Measurements from ENCODE around the gene ALDH3A1. TPM values are rescaled to one million over a fixed set of nuclear protein-coding genes. Genes with fewer than 3 reads are reported as not detected.
A peak's percentile ranks its signal among the peaks of the same experiment; 100 is the strongest.

The ALDH3A1 gene
- total RNA-seq, 1 donor from 2014 or later = 1.5 TPM

DNA sequence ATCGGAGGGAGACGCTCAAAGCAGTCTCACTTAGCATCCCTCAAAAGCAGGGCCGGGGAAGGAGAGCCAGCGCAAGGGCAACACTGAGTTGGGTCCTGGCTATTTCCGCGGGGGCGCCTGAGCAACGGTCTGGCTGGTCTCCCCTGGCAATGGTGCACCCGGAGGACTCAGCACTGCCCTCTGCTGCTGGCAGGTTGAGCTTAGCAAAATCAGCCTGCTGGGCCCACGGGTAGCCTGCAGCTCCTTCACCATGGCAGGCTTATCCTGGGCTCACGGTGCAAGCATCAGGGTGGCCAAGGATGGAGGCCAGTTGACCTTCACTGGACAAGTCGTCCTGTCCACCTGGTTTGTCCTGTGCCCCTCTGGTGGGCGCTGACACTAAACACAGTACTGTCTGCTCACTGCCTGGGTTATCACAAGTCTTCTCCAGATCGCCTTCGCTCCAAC lies 14.4 kb upstream of the ALDH3A1 start:
- DNase-seq (ENCODE audit: low spot score) (peak; percentile 67), ATAC-seq (peak; percentile 77)

DNA sequence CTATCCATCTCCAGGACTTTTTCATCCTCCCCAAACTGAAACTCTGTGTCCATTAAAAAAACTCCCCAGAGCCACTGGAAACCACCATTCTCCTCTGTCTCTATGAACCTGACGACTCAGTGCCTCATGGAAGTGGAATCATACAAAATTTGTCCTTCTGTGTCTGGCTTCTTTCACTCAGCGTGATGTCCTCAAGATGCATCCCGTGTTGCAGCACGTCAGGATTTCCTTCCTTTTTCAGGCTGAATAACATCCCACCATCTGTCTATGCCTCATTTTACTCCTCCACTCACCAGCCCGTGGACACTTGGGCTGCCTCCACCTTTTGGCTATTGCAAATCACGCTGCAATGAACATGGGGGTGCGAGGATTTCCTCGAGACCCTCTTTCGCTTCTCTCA lies 12.6 kb upstream of the ALDH3A1 start:
- ATAC-seq (no peak), DNase-seq (ENCODE audit: low spot score) (no peak)

DNA sequence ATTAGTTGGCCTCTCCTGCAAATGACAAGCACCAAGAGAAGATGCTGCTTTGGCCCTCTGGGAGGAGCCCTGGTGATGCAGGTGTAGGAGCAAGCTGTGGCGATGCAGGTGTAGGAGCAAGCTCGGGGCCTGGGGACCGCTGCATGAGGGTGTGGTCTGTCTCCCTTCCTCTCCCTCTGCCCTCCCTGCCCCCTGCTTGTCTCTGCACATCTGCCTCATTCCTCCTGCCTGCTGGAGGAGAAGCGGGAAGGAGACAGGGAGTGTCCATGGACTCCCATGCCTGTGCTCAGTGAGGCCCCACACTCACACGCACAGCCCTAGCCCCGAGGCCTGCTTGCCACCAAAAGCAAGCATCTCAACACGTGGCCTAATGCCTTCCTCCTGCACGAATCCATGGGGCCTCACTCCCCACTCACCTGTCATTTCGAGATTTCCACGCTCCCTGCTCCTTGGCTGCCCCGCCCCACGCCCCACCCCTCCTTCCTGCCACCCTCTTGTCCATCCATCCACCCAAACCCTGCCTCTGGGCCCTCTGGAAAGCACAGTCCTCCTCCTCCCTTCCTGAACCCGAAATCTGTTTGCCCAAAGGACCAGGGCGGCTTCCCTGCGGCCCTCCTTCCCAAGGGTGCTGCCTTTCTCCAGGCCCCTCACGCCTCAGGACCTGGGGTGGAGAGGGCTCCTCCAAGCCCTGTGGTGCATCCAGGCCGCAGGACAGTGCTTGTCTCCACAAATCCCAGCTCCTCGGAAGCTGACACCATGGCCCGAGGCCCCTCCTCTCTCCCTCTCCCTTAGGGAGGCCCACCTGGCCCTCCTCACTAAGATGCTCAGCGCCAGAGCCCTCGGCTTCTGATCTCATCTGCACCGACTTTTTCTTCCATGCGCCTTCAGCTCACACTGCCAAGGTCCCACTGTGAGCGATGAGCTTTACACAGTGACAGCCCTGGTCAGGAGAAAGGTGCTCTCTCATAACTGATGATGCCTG lies 11.8 kb upstream of the ALDH3A1 start:
- DNase-seq (ENCODE audit: low spot score) = no peak
- ATAC-seq = no peak

DNA sequence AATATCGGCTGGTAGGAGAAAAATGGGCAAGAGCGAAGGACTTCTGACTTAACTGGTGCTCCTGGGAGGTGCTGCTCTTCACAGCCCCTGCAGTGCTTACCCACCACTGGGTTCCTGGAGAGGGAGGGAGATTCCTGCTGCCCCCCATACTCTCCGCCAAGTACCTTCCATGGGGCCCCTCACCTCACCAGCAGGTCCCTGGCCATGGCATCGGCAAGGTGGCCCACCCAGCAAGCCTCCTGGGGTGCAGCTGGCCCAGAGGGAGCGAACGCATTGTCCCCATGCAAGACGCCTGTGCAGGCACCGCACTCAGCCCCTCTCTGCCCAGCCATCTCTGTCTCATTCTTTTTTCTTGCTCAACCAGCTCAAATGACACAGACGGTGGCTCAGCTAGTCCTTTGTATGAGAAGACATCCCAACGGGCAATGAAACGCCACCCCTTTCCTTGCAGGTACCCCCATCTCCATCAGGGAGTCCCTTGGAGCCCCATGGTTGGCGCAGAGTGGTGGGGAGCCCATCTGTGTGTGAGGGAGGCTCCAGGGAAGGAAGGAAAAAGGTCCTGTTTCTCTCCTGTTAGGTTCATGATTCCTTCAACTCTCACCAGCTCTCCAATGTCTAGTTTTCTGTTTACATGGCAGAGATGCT lies 9.6 kb upstream of the ALDH3A1 start:
- no peak for DNase-seq (ENCODE audit: low spot score)

DNA sequence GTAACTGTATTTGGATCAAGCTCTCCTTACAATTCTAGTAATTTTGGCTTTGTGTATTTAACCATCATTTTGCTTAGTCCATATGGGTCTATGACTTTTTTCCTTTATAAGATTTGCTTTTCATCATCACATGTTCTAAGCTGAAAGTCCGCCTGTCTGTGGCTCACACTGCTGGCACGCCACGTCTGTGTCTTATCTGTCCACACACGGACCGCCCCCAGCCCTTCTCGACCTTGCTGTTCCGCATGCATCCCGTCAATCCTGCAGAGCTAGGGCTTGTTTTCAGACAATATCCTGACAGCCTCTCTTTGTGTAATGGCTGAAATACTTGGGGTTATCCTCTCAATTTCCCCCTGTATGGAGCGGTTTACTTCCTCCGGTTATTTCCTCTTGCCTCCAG lies 8.4 kb upstream of the ALDH3A1 start:
- ATAC-seq (no peak), DNase-seq (ENCODE audit: low spot score) (no peak)

More for the DNA sequence above, 9.6 kb upstream of the ALDH3A1 start:
- no peak for ATAC-seq

DNA sequence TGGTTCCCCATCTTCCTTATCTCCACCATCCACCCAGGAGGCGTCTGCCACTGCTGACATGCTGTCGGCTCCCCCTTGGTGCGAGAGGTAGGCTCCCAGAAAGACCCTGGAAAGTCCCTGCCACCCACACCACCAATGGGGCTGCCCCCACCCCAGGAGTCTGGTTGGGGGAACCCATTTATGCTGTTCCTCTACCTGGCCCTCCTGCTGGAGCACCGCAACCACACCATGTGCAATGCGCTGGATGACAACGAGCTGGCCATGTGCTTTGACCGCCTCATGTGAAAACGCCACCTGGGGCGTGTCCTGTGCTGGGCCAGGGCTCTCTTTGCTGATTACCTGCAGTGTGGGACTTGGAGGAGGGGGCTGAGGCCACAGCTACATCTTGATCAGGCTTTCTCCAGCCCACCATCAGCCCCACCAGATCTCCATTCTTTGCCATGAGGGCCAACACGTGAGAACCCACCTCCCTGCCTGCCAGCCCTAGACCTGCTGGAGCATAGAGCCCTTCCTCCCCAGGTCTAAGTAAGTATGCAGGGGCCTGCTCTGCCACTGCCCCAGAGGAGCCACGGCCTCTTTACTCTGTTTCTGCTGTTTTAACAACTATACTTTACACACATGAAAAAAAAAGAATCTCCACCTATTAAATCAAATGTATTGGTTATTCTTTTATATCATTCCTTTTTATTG lies 7.9 kb upstream of the ALDH3A1 start:
- no peak for DNase-seq (ENCODE audit: low spot score)
- no peak for ATAC-seq

DNA sequence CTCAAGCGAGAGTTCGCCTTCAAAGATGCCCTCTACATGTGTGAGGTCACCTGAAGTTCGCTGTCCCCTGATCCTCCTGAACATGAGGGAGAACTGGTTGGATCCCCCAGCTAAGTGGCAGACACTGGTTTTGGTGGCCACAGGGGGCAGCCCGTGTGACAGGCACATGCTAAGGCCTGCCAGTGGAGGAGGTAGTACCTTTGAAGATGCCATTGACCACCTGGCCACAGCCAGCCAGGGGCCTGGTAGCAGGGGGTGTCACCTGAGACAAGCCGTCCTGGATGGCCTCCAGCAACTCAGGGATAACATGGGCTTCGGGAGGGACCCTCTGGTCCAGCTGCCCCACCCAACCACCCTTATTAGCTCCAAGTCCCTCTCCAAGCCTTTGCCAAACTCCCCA lies 7.3 kb upstream of the ALDH3A1 start:
- DNase-seq (ENCODE audit: low spot score) (no peak), ATAC-seq (no peak)

DNA sequence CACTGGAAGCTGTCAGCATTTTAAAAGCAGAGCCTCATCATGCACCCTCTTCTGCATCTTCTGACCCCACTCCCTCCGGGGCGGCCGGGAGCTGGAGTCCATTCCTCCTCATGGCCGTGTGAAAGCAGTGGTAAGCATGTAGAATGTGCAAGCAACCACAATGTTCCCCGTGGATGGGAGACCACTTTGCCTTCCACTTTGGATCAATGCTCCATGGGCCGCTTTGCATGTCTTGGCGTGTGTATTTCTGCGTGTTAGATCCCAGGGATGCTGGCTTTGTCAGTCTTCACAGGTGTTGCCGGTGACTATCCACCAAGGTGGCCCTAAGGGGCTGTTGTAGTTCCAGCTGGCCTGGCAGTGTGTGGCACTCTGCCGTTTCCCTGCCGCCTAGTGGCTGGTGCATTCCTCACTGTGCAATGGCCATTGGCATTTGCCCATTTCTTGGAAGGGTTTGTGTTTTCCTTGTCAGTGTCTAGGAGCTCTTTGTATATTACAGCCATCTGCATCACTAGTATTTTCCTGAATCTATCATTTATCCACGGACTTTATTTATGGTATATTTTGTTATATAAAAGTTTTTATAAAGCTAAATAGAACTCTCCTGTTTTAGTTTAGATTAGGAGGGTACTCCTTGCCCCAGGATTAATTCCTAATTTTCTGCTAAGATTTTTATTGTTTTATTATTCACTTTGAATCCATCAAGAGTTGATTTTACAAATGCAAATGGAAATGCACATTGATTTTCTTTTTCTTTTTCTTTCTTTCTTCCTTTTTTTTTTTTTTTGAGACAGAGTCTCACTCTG lies 5.8 kb upstream of the ALDH3A1 start:
- DNase-seq (ENCODE audit: low spot score) (peak; percentile 64), ATAC-seq (peak; percentile 72)

DNA sequence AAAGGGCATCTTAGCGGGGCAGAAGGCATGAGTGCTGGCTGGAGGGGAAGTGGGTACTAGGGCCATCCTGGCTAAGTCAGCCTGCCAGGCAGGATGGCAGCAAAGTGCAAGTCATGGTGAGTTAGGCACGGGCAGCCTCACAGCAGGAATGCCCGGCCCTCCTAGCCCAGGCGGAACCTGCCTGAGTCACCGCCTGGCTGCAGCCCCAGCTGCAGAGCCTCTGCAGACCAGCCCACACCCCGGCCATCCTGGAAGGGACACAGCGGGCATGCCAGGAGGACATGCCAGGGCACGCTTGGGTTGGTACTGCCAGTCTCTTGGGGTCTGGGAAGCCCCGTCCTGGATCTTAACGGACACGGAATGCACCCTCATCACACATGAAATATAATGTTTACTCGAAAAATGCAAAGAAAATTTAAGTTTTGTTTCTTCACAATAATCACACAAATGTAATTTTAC lies 5.0 kb upstream of the ALDH3A1 start:
- ATAC-seq (peak; percentile 89), DNase-seq (ENCODE audit: low spot score) (peak; percentile 88)

DNA sequence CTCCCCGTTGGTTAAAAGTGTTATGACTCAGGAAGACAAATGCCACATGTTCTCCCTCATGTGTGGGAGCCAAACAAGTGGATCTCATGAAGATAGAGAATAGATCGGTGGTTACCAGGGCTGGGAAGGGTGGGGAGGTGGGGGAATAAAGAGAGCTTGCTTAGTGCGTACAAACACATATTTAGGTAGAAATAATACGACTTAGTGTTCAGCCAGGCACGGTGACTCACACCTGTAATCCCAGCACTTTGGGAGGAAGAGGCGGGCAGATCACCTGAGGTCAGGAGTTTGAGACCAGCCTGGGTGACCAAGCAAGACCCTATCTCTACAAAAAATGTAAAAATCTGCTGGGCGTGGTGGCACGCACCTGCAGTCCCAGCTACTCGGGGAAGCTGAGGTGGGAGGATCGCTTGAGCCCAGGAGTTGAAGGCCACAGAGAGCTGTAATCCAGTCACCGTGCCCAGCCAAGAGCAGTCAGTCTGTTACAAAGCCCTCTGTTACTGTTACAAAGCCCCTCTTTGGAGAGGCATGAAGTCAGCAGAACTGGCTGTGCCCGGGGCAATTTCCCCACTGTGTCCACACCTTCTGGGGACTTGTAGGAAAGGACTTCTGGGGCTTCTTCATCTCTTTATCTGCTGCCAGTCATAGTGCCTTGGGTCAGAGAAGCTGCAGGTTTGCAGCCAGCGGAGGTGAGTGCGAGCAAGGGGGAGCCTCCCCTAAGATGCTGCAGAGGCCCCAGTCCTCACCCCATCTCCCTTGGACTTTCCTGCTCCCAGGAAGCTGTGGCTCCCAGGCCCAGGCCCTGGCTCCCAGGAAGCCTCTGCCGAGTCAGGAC lies 4.3 kb upstream of the ALDH3A1 start:
- no peak for ATAC-seq
- DNase-seq (ENCODE audit: low spot score) = no peak

DNA sequence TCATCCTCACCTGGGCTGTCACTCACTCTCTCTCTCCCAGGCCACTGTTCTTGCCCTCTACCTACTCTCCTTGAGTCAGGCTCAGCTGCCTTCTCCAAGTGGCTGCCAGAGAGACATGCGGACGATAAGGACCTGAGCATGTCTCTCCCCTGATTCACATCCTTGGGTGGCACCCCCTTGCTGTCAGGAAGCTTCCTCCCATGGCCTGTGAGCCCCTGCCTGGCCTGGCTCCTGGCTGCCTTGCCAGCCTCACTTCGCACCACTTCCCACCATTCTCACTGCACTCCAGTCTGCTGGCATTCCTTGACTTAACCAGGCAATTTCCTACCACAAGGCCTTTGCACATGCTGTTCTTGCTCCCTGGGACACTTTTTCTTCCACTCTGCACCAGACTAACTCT lies 2.7 kb upstream of the ALDH3A1 start:
- ATAC-seq (no peak), DNase-seq (ENCODE audit: low spot score) (no peak)

DNA sequence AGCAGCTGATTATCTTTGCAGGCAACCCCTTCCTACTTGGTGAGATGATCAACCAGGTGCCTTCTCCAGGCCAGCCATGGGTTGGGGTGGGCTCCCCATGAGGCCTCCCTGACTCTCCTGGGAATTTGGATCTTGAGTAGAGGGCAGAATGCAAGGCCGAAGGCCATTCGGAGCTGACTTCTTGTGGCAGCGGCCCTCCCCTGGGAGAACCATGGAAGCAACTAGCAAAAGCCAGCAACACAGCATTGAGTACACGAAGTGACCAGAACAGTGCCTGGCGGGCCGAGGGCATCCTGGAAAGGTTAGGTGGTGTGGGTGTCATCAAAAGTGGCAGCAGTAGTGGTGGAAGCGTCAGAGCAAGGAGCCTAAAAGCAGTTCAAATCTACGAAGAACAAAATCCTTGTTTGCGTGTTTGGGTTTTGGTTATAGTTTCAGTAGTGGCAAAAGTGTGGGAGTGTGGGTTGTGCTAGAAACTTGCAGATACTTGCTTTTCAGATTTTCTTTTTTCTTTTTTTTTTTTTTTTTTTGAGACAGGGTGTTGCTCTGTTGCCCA lies 2.0 kb upstream of the ALDH3A1 start:
- ATAC-seq = no peak
- no peak for DNase-seq (ENCODE audit: low spot score)

DNA sequence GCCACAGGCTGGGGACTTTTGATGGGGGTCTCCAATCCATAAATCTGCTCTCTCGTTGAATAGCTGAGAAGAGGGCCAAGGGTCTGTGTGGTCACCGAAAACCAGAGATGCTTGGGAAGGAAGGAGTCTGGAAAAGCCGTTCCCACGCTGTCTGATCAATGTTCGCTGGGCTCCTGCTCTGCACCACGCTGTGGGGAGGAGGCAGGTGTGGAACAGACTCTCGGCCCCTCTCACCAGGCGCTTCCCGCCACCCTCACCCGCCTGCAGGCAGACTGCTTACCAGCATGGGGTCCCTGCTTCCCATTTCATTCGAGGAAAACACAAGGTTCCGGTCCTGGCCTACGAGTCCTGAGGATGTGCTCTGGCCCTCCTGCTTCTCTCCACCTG lies 702 bp upstream of the ALDH3A1 start:
- ATAC-seq = no peak
- DNase-seq (ENCODE audit: low spot score) = no peak

DNA sequence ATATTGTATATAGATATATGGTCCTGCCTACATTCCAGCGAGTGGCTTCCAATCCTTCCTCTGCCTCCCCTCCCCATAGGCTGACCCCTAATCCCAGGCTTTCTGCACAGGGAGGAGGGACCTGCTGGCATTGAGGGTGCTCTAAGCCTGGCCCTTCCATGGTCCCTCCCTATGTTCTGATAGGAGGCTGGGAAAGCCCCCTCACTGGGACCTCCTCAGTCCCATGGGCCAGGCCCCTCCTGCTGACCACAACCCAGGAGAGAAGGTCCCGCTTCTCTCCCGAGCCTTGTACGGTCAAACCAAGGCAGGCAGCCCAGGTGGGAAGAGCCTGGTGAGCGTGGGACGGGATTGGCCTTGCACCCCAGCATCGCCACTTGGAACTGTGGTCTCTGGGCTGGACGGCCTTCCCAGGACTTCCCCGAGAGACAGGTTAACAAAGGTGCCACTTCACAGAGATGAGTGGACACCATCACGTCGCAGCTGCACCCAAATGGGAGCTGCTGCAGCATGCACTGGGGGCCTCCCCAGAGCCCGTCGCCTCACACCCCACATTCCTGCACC lies 859 bp downstream of the ALDH3A1 start:
- no peak for ATAC-seq
- DNase-seq (ENCODE audit: low spot score) = no peak

DNA sequence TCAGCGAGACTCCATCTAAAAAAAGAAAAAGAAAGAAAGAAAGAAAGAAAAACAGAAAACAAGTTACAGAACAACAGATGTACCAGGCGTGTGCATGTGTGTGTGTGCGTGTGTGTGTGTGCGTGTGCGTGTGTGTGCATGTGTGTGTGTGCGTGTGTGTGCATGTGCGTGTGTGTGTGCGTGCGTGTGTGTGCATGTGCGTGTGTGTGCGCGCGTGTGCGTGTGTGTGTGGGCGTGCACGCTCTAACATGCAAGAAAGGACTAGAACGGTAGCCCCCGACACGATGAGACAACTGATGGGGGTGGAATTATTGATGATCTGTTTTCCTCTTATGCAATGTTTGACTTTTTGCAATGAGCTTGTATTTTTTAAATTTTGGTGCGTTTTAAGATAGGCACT lies 1.6 kb downstream of the ALDH3A1 start:
- DNase-seq (ENCODE audit: low spot score) (no peak), ATAC-seq (no peak)

DNA sequence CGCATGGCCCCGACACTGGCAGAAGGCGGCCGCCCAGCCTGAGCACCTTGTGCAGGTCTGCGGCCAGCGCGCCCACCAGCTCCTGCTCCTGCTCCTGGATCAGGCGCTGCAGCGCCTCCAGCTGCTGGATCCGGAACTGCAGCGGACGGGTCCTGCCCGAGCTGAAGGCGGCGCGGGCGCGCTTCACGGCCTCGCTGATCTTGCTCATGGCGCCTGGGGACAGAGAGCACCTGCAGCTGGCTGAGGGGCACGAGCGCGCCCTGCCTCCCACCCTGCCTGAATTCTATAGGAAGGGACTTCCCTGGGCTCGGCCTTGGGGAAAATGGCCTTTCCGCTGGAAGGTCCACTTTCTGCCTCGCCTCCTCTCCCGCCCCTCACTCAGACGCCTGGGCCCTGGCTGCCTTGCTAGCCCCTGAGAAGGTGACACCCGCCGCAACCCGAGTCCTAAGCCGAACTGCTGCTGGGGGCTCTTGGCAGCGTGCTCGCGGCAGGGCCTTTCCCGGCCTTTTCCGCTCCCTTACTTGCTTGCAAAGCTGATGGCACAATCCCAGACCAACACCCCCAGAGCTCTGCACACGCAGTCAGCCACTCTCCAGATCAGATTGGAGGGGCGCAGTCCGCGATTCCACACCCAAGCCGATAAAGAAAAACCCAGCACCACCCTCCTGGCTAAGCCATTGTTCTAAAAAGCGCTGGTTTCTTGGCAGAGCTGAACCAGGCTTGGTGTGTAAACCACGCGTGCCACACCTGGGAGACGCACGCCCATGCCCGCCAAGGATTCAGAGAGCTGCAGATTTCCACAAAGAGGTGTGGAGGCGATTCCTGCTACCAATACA lies 3.0 kb downstream of the ALDH3A1 start:
- DNase-seq (ENCODE audit: low spot score) = peak; percentile 84
- peak; percentile 88 for ATAC-seq

DNA sequence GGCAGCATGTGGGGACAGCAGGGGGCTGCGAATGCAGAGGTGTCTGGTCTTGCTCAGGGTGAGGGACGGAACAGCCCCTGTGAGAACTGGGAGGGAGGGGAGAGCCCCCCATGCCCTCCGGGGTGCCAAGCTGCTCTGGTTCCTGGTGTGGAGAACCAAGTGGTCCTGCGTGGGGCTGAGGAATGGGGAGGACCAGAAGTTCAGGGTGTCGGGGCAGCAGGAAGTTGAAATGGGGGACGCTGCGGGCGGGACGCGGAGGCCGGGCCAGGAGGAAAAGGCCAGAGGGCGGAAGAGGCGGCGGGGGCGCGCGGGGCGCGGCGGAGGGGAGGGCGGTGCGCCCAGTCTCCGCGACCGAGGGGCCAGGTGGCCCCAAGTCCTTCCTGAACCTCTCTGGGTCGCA lies 3.6 kb downstream of the ALDH3A1 start:
- ATAC-seq (peak; percentile 4), DNase-seq (ENCODE audit: low spot score) (no peak)

All from left lobe of liver (tissue), 2 donors.